Stimulated activated CD8-positive, alpha-beta memory T cell treated with anti-CD3 and anti-CD28 coated beads, Interleukin-12 subunit alpha, Interleukin-12 subunit beta, amount 100 ng/mL, for 24 hours (primary cell): ENCODE data around the gene PHRF1.

Source experiments
- DNase-seq: peaks from one replicate; pipeline ENCODE4 v3.0.0-alpha.2; 2020; ENCODE audit errors: extremely low read depth

PHRF1 gene

GRCh38 chr11:575996-576768, at the start of gene PHRF1:
Gene PHRF1 (plus strand): TSS chr11:576470. CDS start chr11:581513, 5,043 bp downstream.
- peak; percentile 92 for DNase-seq

GRCh38 chr11:528166-528814, 48.0 kb upstream of the PHRF1 start:
- DNase-seq, result no peak

GRCh38 chr11:528815-529727, 47.2 kb upstream of the PHRF1 start:
- no peak for DNase-seq

- no peak for DNase-seq
These were observed 46.4 kb upstream of the PHRF1 start for GRCh38 chr11:529728-530411.

GRCh38 chr11:530960-531831, 45.1 kb upstream of the PHRF1 start:
- no peak for DNase-seq

- DNase-seq, result no peak
These were observed 44.2 kb upstream of the PHRF1 start for GRCh38 chr11:531919-532526.

- no peak for DNase-seq
These were observed 43.7 kb upstream of the PHRF1 start for GRCh38 chr11:532527-532985.

GRCh38 chr11:532986-533585, 43.2 kb upstream of the PHRF1 start:
- no peak for DNase-seq

GRCh38 chr11:533586-534395, 42.5 kb upstream of the PHRF1 start:
- DNase-seq, result no peak

- no peak for DNase-seq
These were observed 41.7 kb upstream of the PHRF1 start for GRCh38 chr11:534396-535209.

- DNase-seq, result no peak
These were observed 41.1 kb upstream of the PHRF1 start for GRCh38 chr11:535210-535518.

- peak; percentile 83 for DNase-seq
These were observed 40.5 kb upstream of the PHRF1 start, which contains the start of gene HRAS for GRCh38 chr11:535519-536454. Gene HRAS (minus strand): TSS chr11:535576.

- peak; percentile 82 for DNase-seq
These were observed 39.2 kb upstream of the PHRF1 start, which contains the start of gene LRRC56 for GRCh38 chr11:536841-537621. Gene LRRC56 (plus strand): TSS chr11:537527. CDS start chr11:540685, 3,158 bp downstream.

- no peak for DNase-seq
These were observed 38.4 kb upstream of the PHRF1 start for GRCh38 chr11:537622-538430.

- DNase-seq, result no peak
These were observed 37.7 kb upstream of the PHRF1 start for GRCh38 chr11:538431-539051.
